GM19035 (cell line): ENCODE measurements around the gene EPX.
"Not testable (repeated sequence)": the region's sequence is repeated elsewhere in the genome, so short reads cannot be mapped to it uniquely, and the experiment has no call there.

Experiments used
- ATAC-seq: cut with Tn5 transposase; IDR thresholded peaks from one replicate; pipeline ENCODE4 v1.9.1; 2021; ENCODE audit not compliant: unreplicated experiment

The EPX gene

DNA sequence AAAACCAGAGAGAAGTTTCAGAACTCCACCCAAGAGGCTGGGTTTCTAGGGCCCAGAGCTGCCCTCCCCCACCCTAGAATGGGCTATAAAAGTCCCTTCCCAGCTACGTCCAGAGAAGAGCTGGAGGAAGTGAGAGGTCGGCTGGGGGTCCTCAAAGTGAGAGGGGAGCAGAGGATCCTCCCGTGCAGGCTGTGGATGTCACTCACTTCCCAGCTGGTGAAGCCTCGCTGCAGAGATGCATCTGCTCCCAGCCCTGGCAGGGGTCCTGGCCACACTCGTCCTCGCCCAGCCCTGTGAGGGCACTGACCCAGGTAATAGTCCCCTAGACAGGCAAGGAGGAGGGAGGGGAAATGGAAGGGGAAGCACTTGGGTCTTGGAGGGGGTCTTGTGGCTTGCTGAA lies at the start of gene EPX:
TSS of gene EPX (plus strand) at position 115 of the 400 bp plus-strand sequence. CDS start at position 236, 121 bp downstream.
- ATAC-seq = no peak

DNA sequence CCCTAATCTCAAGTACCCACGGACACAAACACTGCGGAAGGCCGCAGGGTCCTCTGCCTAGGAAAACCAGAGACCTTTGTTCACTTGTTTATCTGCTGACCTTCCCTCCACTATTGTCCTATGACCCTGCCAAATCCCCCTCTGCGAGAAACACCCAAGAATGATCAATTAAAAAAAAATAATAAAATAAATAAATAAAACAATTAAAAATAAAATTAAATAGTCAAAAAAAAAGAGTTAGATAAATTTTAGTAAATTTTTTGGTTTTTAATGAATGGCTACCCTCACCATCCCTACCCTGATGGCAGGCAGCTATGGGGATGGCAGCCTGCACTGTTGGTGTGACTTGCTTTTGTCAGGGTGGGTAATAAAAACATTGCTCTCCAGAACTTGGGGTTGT lies 49.2 kb upstream of the EPX start:
- not testable (repeated sequence) for ATAC-seq

GRCh38 chr17:58144801-58145200 lies 47.7 kb upstream of the EPX start:
- no peak for ATAC-seq

DNA sequence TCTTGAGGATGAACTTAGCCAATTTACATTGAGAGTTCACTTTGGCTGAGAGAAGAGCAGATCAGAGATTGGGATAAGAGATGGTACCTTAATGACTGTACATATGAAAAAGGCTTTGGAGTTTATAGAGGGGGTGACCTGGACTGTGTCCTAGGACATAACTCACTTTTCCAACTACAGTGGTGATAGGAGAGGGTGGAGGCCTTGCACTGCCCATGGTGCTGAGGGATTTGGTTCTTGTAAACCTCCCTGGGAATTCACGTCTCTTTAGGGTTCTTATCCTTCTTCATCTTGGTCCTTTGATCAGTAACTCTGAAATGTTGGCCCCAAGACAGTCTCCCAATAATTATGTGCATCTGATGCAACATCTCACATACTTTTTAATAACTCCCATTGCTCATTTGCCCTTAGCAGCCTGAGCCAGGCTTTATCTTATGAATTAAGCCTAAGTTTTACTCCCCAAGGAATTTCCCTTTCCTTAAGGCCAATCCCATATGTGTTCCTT lies 44.5 kb upstream of the EPX start, which contains the start of gene OR4D1:
TSS of gene OR4D1 (plus strand) at position 455 of the 505 bp plus-strand sequence. CDS start 6,770 bp downstream, outside the sequence.
- ATAC-seq = no peak

DNA sequence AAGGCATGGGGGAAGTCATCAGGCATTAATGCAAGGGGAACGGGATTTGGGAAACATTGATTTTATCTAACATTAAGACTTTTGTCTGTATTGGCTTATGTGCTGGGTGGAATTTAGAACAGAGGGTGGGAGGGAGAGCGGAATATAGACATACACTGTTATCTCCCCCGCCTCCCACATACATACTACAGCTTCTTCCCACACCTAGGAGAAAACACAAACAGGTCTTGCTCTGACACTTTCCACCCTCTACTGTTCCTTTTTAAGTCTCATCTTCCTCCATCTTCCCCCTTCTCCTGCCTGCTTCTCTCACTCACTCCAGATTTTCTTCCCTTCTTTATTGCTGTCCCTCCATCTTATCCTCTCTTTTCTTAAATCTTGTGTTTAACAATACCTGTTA lies 43.9 kb upstream of the EPX start:
- no peak for ATAC-seq

GRCh38 chr17:58150394-58150793 lies 42.1 kb upstream of the EPX start:
- no peak for ATAC-seq

DNA sequence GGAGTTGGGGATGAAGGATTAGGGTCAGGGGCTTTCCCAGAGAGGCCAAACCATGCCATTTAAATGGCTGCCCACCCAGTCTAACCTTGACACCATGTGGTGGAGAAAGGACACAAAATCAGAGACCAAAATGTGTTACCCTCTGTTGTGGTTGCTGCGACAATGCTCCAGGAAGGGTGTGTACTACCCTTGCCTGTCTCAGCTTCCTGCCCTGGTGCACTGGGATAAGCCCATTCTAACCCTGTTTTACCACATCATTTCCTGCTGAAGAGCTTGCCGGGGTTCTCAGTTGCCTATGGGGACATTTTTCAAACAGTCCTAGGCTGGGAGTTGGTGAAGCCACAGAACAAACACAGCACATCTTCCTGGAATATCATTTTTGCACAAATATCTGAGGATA lies 39.5 kb upstream of the EPX start:
- ATAC-seq = no peak

DNA sequence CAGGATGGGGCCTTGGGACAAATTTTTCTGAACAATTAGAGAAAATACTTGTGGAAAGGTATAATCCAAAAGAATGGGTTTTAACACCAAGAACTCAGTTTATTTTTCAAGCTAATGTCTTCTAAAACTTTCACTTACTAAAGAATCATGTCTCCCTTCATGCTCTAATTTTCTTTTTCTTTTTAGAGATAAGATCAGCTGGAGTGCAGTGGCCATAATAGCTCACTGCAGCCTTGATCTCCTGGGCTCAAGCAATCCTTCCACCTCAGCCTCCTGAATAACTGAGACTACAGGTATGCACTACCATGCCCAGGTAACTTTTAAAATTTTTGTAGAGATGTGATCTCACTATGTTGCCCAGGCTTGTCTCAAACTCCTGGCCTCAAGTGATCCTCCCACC lies 38.9 kb upstream of the EPX start:
- no peak for ATAC-seq

GRCh38 chr17:58156839-58157803 lies 35.4 kb upstream of the EPX start:
- ATAC-seq = no peak

DNA sequence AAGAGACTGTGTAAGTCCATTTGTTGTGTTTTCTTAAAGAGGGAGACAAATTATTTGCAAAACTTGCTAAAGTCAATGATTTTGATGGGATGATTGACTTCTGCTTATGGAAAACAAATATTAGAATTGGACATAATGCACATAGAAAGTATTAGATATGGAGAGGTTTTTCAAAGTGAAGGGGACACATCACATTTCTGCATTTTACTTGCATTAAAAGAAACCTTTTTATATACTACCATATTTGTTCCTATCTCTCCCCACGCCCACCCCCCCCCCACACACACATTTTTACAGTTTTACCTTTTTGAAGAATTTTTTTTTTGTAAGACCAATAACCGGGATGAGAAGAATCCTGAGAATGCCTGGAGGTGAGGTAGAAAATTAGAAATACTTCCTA lies 34.3 kb upstream of the EPX start:
- ATAC-seq = no peak

GRCh38 chr17:58161566-58161965 lies 31.0 kb upstream of the EPX start:
- no peak for ATAC-seq

DNA sequence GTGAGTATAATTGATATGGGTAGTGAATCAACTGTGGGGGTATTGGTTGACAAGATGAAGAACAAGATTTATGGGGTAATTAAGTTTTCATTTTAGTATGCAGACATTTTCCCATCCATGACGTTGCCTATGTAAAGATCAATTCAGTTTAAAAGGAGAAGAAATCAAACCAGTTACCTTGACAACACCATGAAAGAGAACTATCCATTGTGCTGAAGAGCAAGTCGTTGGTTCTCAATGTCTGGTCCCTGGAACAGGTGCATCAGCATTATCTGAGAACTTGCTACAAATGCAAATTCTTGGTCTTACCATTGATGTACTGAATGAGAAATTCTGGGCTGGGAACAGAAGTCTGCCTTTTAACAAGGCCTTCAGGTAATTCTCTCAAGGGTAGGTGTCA lies 26.5 kb upstream of the EPX start:
- ATAC-seq = no peak

DNA sequence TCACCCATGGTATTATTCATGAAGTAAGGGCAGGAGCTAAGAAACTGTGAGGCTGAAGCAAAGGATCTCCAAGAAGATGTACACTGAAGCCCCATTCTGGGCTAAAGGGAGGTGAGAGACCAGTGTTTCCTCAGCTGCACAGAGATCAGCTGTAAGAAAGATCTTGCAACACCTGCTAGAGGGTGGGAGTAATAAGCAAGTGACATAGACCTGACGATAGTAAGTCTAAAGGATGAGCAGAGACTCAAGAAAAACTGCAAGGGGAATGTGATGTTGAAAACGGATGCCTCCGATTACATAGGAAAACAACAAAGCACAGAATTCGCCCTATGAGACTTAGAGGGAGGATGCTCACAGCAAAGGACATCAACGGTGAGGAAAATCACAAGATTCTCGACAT lies 25.8 kb upstream of the EPX start, which contains the start of gene OR4D2:
TSS of gene OR4D2 (plus strand) at position 301 of the 400 bp plus-strand sequence. CDS start 2,674 bp downstream, outside the sequence.
- no peak for ATAC-seq

- ATAC-seq = no peak
Measured at GRCh38 chr17:58170622-58171021, 21.9 kb upstream of the EPX start.

DNA sequence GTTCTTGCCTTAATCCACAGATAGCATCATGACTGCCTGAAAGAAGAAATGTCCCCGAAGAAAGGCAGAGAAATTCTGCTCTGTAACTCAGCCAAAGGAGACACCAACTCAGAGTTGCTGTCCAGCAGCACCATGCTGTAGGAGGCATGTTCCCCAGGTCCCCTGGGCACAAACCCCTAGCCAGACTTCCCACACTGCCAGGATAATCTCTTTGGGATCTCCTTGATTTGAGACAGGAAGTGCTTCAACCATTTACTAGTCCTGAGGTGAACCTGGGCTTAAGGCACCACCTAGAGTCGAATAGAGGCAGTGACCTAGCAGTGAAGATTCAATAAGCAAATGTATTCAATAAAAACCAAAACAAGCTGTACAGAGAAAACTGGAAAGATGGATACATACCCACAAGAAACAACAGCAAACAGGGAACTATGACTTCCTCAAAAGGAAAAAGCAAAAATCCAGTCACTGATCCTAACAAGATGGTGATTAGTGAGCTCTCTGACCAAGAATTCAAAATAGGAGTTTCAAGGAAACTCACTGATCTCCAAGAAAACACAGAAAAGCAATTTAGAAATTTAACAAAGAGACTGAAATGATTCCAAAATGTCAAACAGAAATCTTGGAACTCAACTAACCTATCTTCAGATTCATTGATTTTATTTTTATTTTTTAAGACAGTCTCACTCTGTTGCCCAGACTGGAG lies 20.0 kb upstream of the EPX start:
- no peak for ATAC-seq

- no peak for ATAC-seq
Measured at GRCh38 chr17:58174871-58175270, 17.7 kb upstream of the EPX start.

- ATAC-seq = no peak
Measured at GRCh38 chr17:58176200-58176599, 16.3 kb upstream of the EPX start.

DNA sequence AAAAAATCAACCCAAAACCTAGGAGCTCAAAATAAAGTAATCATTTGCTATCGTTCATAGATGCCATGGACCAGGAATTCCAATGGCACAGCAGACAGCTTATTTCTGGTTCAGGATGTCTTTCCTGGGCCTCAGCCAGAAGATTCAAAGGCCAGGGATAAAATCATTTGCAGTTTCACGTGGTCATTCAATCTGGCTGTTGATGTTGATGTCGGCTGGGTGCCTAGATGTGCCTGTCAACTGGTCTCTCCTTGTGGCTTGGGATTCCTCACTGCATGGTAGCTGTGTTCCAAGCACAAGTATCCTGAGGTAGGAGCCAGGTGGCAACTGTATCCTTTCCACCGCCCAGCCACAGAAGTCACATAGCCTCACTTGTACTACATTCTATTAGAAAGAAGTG lies 10.7 kb upstream of the EPX start:
- ATAC-seq = no peak

DNA sequence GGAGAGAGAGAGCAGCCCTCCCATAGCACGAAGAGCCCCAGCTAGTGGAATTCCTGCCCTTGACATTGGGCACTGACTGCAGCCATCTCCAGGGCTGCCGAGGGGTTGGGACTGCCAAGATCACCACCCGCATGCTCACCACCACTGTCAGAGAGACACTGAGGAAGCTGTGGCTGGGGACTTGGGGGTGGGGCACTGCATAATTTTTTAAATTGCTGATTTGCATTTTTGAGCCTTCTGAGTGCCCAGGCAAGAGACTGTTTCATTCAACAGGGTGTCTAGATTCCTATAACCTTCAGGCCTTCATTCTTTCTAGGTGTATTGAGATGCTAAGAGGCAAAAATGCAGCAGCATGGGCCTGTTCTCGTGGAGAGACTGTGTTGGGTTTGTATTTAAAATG lies 9.0 kb upstream of the EPX start:
- ATAC-seq = no peak

GRCh38 chr17:58184308-58184985 lies 8.1 kb upstream of the EPX start:
- ATAC-seq = no peak
